Measurements from ENCODE around the gene PRR23B. TPM values are rescaled to one million over a fixed set of nuclear protein-coding genes. Genes with fewer than 3 reads are reported as not detected.

PRR23B gene
- total RNA-seq, result not detected

DNA sequence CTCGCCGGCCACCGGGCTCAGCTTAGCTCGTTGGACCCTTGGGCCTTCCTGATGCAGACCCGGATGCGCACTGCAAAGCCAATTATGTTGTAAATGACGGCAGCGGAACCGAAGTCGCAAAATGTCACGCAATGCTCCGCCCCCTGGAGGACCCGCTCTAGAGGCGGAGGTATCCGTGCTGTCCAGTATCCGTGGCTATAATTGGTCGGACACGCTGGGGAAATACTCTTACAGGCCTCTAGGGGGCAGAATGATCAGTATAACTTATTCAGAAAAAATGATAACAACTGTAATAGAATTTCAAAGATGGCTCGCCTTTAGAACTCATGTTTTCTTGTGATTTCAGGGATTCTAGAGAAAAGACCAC lies at the start of gene PRR23B:
TSS of gene PRR23B (minus strand) at position 59 of the 367 bp plus-strand sequence. CDS start 265 bp downstream, outside the sequence.
- H3K36me3 ChIP-seq, result no peaks in the 10 kb centered on the region
- intact Hi-C loops (cut with DNase I; ENCODE audit: low total_unique reads), result no loop called here
- H3K27ac ChIP-seq, result no peak within 1 kb of the TSS
- H3K4me1 ChIP-seq, result no peaks in the 10 kb centered on the region
- TF ChIP-seq, protein P1, sequence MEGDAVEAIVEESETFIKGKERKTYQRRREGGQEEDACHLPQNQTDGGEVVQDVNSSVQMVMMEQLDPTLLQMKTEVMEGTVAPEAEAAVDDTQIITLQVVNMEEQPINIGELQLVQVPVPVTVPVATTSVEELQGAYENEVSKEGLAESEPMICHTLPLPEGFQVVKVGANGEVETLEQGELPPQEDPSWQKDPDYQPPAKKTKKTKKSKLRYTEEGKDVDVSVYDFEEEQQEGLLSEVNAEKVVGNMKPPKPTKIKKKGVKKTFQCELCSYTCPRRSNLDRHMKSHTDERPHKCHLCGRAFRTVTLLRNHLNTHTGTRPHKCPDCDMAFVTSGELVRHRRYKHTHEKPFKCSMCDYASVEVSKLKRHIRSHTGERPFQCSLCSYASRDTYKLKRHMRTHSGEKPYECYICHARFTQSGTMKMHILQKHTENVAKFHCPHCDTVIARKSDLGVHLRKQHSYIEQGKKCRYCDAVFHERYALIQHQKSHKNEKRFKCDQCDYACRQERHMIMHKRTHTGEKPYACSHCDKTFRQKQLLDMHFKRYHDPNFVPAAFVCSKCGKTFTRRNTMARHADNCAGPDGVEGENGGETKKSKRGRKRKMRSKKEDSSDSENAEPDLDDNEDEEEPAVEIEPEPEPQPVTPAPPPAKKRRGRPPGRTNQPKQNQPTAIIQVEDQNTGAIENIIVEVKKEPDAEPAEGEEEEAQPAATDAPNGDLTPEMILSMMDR (IDR thresholded peaks at IDR 0.05), result no peak
- TF ChIP-seq POLR2AphosphoS5 (IDR thresholded peaks at IDR 0.05) (no peak), POLR2A (IDR thresholded peaks at IDR 0.05) (no peak)
- DNase-seq (ENCODE audit: low spot score in 2 of 2), result no peak
- H3K4me3 ChIP-seq, result no peak within 1 kb of the TSS
- no peaks in the 10 kb centered on the region for H3K27me3 ChIP-seq
- peaks cover 17 to 22% of the 10 kb centered on the region in 2 donors for H3K9me3 ChIP-seq

DNA sequence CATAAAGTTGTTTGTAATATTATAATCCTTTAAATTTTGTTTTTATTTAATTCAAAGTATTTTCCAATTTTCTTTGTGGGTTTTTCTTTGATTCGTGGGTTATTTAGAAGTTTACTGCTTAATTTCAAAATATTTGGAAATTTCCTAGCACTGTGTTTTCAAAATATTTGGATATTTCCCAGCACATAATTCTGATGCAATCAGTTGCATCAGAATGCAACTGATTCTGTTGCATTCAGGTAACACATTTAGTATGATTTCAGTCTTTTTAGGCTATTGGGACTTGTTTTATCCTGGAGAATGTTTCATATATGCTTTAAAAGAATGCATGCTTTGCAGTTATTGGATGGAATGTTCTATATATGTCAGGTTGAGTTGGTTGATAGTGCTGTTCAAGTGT lies 42.2 kb upstream of the PRR23B start:
- TF ChIP-seq POLR2AphosphoS5 (IDR thresholded peaks at IDR 0.05), result no peak
- TF ChIP-seq POLR2A (IDR thresholded peaks at IDR 0.05), result no peak
- TF ChIP-seq, protein P1 (IDR thresholded peaks at IDR 0.05), result no peak
- intact Hi-C loops (cut with DNase I; ENCODE audit: low total_unique reads), result no loop called here
- DNase-seq (ENCODE audit: low spot score in 2 of 2), result no peak

DNA sequence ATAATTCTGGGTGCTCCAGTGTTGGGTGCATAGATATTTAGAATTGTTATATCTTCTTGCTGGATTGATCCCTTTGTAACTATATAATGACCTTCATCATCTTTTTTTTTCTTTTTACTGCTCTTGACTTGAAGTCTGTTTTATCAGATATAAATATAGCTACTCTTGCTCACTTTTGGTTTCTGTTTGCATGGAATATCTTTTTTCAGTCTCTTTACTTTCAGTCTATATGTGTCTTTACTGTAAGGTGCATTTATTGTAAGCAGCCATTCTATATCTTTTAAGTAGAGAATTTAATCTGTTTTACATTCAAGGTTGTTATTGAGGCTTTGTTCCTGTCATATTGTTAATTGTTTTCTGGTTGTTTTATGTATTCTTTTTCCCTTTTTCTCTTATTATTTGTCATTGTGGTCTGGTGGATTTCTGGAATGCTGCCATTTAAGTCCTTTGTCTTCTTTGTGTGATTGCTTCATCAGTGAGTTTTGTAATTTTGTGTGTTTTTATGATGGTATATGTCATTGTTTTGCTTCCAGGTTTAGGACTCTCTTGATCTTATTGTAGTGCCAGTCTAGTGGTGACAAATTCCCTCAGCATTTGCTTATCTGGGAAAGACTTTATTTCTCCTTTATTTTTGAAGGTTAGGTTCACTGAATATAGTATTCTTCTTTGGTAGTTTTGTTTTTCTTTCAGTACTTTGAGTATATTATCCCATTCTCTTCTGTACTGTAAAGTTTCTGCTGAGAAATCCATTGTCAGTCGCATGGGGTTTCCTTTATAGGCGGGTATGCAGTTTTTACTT lies 32.3 kb upstream of the PRR23B start:
- H3K36me3 ChIP-seq, result no peaks in the 10 kb centered on the region
- H3K9me3 ChIP-seq, result peaks cover 12 to 38% of the 10 kb centered on the region in 2 donors
- no peaks in the 10 kb centered on the region for H3K27me3 ChIP-seq
- TF ChIP-seq, protein P1 (IDR thresholded peaks at IDR 0.05), result no peak
- TF ChIP-seq POLR2AphosphoS5 (IDR thresholded peaks at IDR 0.05), result no peak
- TF ChIP-seq POLR2A (IDR thresholded peaks at IDR 0.05), result no peak
- DNase-seq (ENCODE audit: low spot score in 2 of 2), result no peak
- H3K4me1 ChIP-seq, result no peaks in the 10 kb centered on the region
- H3K4me3 ChIP-seq, result no peak overlapping the region
- intact Hi-C loops (cut with DNase I; ENCODE audit: low total_unique reads), result no loop called here
- no peak overlapping the region for H3K27ac ChIP-seq

More for the DNA sequence above, 42.2 kb upstream of the PRR23B start:
- H3K4me1 ChIP-seq, result no peaks in the 10 kb centered on the region
- no peaks in the 10 kb centered on the region for H3K27me3 ChIP-seq
- H3K4me3 ChIP-seq, result no peak overlapping the region
- no peaks in the 10 kb centered on the region for H3K9me3 ChIP-seq
- no peak overlapping the region for H3K27ac ChIP-seq
- H3K36me3 ChIP-seq, result no peaks in the 10 kb centered on the region

DNA sequence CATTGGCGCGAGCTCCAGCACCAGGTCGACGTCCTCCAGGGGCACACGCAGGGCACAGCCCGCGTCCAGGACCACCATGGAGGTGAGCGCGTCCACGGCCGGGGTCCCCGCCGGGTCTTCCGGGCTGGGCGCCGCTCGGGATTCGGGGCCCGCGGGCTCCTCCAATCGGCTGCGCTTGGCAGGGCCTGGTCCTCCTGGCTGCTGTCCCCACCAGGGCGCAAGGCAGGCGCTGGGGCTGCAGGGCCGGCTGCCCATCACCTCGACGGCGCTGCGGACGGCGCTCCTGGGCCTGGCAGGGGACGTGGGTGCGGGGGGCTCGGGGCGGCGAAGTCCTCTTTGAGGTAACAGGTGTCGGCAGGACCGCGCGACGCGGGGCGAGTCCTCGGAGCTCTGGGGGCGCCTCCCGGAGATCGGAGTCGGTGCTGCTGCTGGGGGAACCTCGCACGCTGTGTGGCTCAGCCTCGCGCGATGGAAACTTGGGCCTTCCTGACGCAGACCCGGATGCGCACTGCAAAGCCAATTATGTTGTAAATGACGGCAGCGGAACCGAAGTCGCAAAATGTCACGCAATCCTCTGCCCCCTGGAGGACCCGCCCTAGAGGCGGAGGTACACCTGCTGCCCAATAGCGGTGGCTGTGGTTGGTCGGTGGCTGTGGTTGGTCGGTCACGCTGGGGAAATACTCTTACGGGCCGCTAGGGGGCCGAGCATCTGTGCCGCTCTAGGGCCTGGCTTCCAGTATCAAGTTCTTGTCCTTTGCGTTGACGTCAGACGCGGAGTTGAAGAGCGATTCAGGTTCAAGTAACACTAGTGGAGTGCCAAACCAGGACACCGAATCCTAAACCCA lies 23.9 kb upstream of the PRR23B start, which contains the start of gene PRR23C:
TSS of gene PRR23C (minus strand) at position 527 of the 845 bp plus-strand sequence. CDS start at position 255, 272 bp downstream.
- no peak within 1 kb of the TSS for H3K27ac ChIP-seq
- TF ChIP-seq, protein P1 (IDR thresholded peaks at IDR 0.05), result no peak
- TF ChIP-seq POLR2AphosphoS5 (IDR thresholded peaks at IDR 0.05) (no peak), POLR2A (IDR thresholded peaks at IDR 0.05) (no peak)
- no peaks in the 10 kb centered on the region for H3K4me1 ChIP-seq
- intact Hi-C loops (cut with DNase I; ENCODE audit: low total_unique reads), result no loop called here
- no peak within 1 kb of the TSS for H3K4me3 ChIP-seq
- no peaks in the 10 kb centered on the region for H3K27me3 ChIP-seq
- peaks cover 24 to 29% of the 10 kb centered on the region in 2 donors for H3K9me3 ChIP-seq
- DNase-seq (ENCODE audit: low spot score in 2 of 2), result no peak
- H3K36me3 ChIP-seq, result no peaks in the 10 kb centered on the region

Data from breast epithelium (tissue), 4 donors.